Activated T-helper 2 cell treated with anti-CD3 and anti-CD28 coated beads, Interferon-gamma antibody, Interleukin-2, Interleukin-4, amounts not matched to agents 10 μg/mL and 5 μg/mL and 100 μg/mL, durations not matched to agents 14 hours and 24 hours and 36 hours (primary cell): ENCODE results near the gene FOXRED1. TPM values are rescaled to one million over a fixed set of nuclear protein-coding genes. Genes with fewer than 3 reads are reported as not detected.
"Not testable (repeated sequence)": the region's sequence is repeated elsewhere in the genome, so short reads cannot be mapped to it uniquely, and the experiment has no call there.

Source experiments
- DNase-seq: peaks from one replicate; pipeline ENCODE4 v3.0.0; 2021; ENCODE audit warnings: low spot score
- H3K27ac Mint-ChIP-seq: one replicate; pipeline ENCODE4 v1.8.0; 2021; ENCODE audit warnings: mixed read lengths
- H3K27me3 Mint-ChIP-seq: one replicate; pipeline ENCODE4 v1.8.0; 2021; ENCODE audit warnings: low read depth, mixed read lengths
- H3K36me3 Mint-ChIP-seq: one replicate; pipeline ENCODE4 v1.8.0; 2021; ENCODE audit warnings: low read depth, mixed read lengths
- H3K4me1 Mint-ChIP-seq: one replicate; pipeline ENCODE4 v1.8.0; 2021; ENCODE audit warnings: low read depth, mixed read lengths
- H3K4me3 Mint-ChIP-seq: one replicate; pipeline ENCODE4 v1.8.0; 2021; ENCODE audit warnings: low read depth, mild to moderate bottlenecking, moderate library complexity, mixed read lengths
- H3K9me3 Mint-ChIP-seq: one replicate; pipeline ENCODE4 v1.8.0; 2021; ENCODE audit warnings: mixed read lengths
- intact Hi-C: fragments of 100-400 bp; cut with micrococcal nuclease; formaldehyde crosslinking; loops from one replicate; pipeline ENCODE4 v1.15.1; 2023
- total RNA-seq: library from RNA; stranded (reverse); gene quantifications from 2 replicates; pipeline ENCODE4 v1.2.3, GENCODE V29; 2022

The FOXRED1 gene
- total RNA-seq, 1 donor from 2014 or later: 48.7 TPM

GRCh38 chr11:126308271-126308671, 39.3 kb downstream of the FOXRED1 start:
- Mint-ChIP-seq H3K27ac (no peak overlapping the region), H3K9me3 (no peaks in the 10 kb centered on the region), H3K4me1 (peaks cover 33% of the 10 kb centered on the region), H3K36me3 (peaks cover 54% of the 10 kb centered on the region), H3K27me3 (no peaks in the 10 kb centered on the region), H3K4me3 (no peak overlapping the region)
- DNase-seq: no peak
- intact Hi-C loops: no loop called here

- DNase-seq, intact Hi-C loops, H3K27ac Mint-ChIP-seq, H3K4me3 Mint-ChIP-seq, H3K9me3 Mint-ChIP-seq, H3K27me3 Mint-ChIP-seq: not testable (repeated sequence)
- Mint-ChIP-seq H3K4me1 (peaks cover 33% of the 10 kb centered on the region), H3K36me3 (peaks cover 51% of the 10 kb centered on the region)
These were observed 39.8 kb downstream of the FOXRED1 start for GRCh38 chr11:126308771-126309170.

GRCh38 chr11:126310200-126310991, 41.4 kb downstream of the FOXRED1 start:
- peak; percentile 41 for DNase-seq
- no peaks in the 10 kb centered on the region for H3K9me3 Mint-ChIP-seq
- H3K4me1 Mint-ChIP-seq: peaks cover 29% of the 10 kb centered on the region
- H3K27me3 Mint-ChIP-seq: no peaks in the 10 kb centered on the region
- intact Hi-C loops: loop anchor here (1.0 kb wide), 2 partner anchors 43 to 170 kb away; no protein-coding TSS in a partner anchor
- peaks cover 57% of the 10 kb centered on the region for H3K36me3 Mint-ChIP-seq
- no peak overlapping the region for H3K27ac Mint-ChIP-seq
- H3K4me3 Mint-ChIP-seq: no peak overlapping the region

- Mint-ChIP-seq H3K36me3 (peaks cover 57% of the 10 kb centered on the region), H3K4me3 (no peak overlapping the region), H3K27ac (no peak overlapping the region), H3K9me3 (peaks cover 2% of the 10 kb centered on the region), H3K27me3 (no peaks in the 10 kb centered on the region), H3K4me1 (peaks cover 25% of the 10 kb centered on the region)
- intact Hi-C loops: loop anchor here (1.0 kb wide), 2 partner anchors 42 to 169 kb away; no protein-coding TSS in a partner anchor
- DNase-seq: no peak
These were observed 42.0 kb downstream of the FOXRED1 start for GRCh38 chr11:126310992-126311310.

- no peak for DNase-seq
- Mint-ChIP-seq H3K4me3 (no peak overlapping the region), H3K9me3 (peaks cover 8% of the 10 kb centered on the region), H3K36me3 (peaks cover 60% of the 10 kb centered on the region), H3K27ac (no peak overlapping the region), H3K4me1 (peaks cover 28% of the 10 kb centered on the region), H3K27me3 (no peaks in the 10 kb centered on the region)
- intact Hi-C loops: no loop called here
These were observed 42.7 kb downstream of the FOXRED1 start for GRCh38 chr11:126311401-126312291.

GRCh38 chr11:126312961-126313360, 44.0 kb downstream of the FOXRED1 start:
- H3K4me1 Mint-ChIP-seq: peaks cover 32% of the 10 kb centered on the region
- intact Hi-C loops: no loop called here
- no peak overlapping the region for H3K4me3 Mint-ChIP-seq
- no peak for DNase-seq
- peaks cover 60% of the 10 kb centered on the region for H3K36me3 Mint-ChIP-seq
- no peak overlapping the region for H3K27ac Mint-ChIP-seq
- no peaks in the 10 kb centered on the region for H3K27me3 Mint-ChIP-seq
- H3K9me3 Mint-ChIP-seq: peaks cover 8% of the 10 kb centered on the region

GRCh38 chr11:126313826-126314225, 44.9 kb downstream of the FOXRED1 start:
- peaks cover 60% of the 10 kb centered on the region for H3K36me3 Mint-ChIP-seq

GRCh38 chr11:126317432-126317755, 48.4 kb downstream of the FOXRED1 start:
- intact Hi-C loops: loop anchor here (2.0 kb wide), 1 partner anchor 35 kb away; no protein-coding TSS in a partner anchor
- Mint-ChIP-seq H3K27me3 (no peaks in the 10 kb centered on the region), H3K4me1 (peaks cover 39% of the 10 kb centered on the region), H3K27ac (peak overlapping the region; percentile 77), H3K4me3 (peak overlapping the region; percentile 45), H3K36me3 (peaks cover 58% of the 10 kb centered on the region), H3K9me3 (peaks cover 8% of the 10 kb centered on the region)
- DNase-seq: no peak

More at GRCh38 chr11:126313826-126314225, 44.9 kb downstream of the FOXRED1 start:
- no peaks in the 10 kb centered on the region for H3K27me3 Mint-ChIP-seq
- H3K4me1 Mint-ChIP-seq: peaks cover 40% of the 10 kb centered on the region
- no peak for DNase-seq
- intact Hi-C loops: no loop called here
- peaks cover 8% of the 10 kb centered on the region for H3K9me3 Mint-ChIP-seq
- H3K4me3 Mint-ChIP-seq: no peak overlapping the region
- H3K27ac Mint-ChIP-seq: no peak overlapping the region

- Mint-ChIP-seq H3K9me3 (peaks cover 8% of the 10 kb centered on the region), H3K27me3 (no peaks in the 10 kb centered on the region), H3K4me1 (peaks cover 39% of the 10 kb centered on the region), H3K4me3 (peak overlapping the region; percentile 45), H3K27ac (peak overlapping the region; percentile 77), H3K36me3 (peaks cover 56% of the 10 kb centered on the region)
- intact Hi-C loops: loop anchor here (2.0 kb wide), 1 partner anchor 35 kb away; no protein-coding TSS in a partner anchor
- no peak for DNase-seq
These were observed 49.0 kb downstream of the FOXRED1 start for GRCh38 chr11:126317756-126318573.

- intact Hi-C loops: no loop called here
- peaks cover 52% of the 10 kb centered on the region for H3K36me3 Mint-ChIP-seq
- H3K4me1 Mint-ChIP-seq: peaks cover 36% of the 10 kb centered on the region
- H3K27me3 Mint-ChIP-seq: no peaks in the 10 kb centered on the region
- peak overlapping the region; percentile 77 for H3K27ac Mint-ChIP-seq
- H3K4me3 Mint-ChIP-seq: peak overlapping the region; percentile 45
- DNase-seq: no peak
- peaks cover 8% of the 10 kb centered on the region for H3K9me3 Mint-ChIP-seq
These were observed 49.8 kb downstream of the FOXRED1 start for GRCh38 chr11:126318574-126319373.

GRCh38 chr11:126319374-126319740, 50.4 kb downstream of the FOXRED1 start:
- Mint-ChIP-seq H3K27me3 (no peaks in the 10 kb centered on the region), H3K9me3 (peaks cover 8% of the 10 kb centered on the region), H3K4me1 (peaks cover 33% of the 10 kb centered on the region), H3K27ac (peak overlapping the region; percentile 77), H3K36me3 (peaks cover 47% of the 10 kb centered on the region), H3K4me3 (no peak overlapping the region)
- no peak for DNase-seq
- intact Hi-C loops: no loop called here

- intact Hi-C loops: no loop called here
- Mint-ChIP-seq H3K27ac (no peak overlapping the region), H3K4me3 (no peak overlapping the region), H3K27me3 (no peaks in the 10 kb centered on the region), H3K9me3 (no peaks in the 10 kb centered on the region), H3K4me1 (peaks cover 21% of the 10 kb centered on the region), H3K36me3 (peaks cover 24% of the 10 kb centered on the region)
- DNase-seq: no peak
These were observed 54.0 kb downstream of the FOXRED1 start for GRCh38 chr11:126322996-126323395.
